Subcutaneous adipose tissue (tissue), 4 donors: ENCODE measurements around the gene RET. TPM values are rescaled to one million over a fixed set of nuclear protein-coding genes. Genes with fewer than 3 reads are reported as not detected.

Experiments used
- total RNA-seq, 4 donors: library from RNA; depleted of rRNA; stranded (reverse); fragments of >200 nt; gene quantifications; one replicate each; pipeline ENCODE4 v1.1.0, GENCODE V29; 2016
- TF ChIP-seq, protein P1 (sequence below): fragments of 450-650 bp; IDR thresholded peaks from one replicate; pipeline ENCODE4 v1.5.1; 2016; ENCODE audit warnings: low read depth, mild to moderate bottlenecking, control low read depth, antibody characterized with exemption, moderate library complexity

The RET gene
- total RNA-seq, 4 donors from 2014 or later, result 0.19 to 1.9 (median 0.49) TPM

DNA sequence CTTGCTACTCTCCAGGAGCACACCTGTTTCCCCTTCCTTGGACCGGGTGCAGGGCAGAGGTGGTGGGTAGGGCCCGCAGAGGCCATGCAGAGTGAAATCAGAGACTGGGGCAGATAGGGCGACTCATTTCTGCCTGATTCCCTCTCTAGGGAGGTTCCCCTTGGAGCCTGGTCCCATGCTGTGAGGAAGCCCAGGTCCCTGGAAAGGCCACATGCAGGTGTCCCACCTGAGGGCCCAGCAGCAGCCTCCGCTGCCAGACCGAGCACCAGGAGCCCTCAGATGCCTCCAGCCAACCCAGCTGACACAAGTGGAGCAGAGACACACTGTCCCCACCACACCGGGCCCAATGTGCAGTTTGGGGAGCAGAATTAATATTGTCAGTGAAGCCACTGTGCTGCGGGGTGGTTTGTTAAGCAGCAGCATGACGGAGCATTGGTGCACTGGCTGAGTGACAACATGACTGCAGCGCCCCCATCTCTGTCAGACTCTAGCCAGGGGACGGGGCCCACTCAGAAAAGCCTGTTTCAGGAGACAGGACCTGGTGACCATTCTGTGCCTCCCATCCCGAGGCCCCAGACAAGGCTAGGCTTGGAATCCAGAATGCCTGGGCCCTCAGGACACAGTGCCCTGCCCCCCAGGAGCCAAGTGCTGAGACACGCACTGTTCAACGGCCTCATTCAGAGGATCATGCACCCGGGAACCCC is 30.4 kb upstream of the RET start:
- TF ChIP-seq, protein P1, sequence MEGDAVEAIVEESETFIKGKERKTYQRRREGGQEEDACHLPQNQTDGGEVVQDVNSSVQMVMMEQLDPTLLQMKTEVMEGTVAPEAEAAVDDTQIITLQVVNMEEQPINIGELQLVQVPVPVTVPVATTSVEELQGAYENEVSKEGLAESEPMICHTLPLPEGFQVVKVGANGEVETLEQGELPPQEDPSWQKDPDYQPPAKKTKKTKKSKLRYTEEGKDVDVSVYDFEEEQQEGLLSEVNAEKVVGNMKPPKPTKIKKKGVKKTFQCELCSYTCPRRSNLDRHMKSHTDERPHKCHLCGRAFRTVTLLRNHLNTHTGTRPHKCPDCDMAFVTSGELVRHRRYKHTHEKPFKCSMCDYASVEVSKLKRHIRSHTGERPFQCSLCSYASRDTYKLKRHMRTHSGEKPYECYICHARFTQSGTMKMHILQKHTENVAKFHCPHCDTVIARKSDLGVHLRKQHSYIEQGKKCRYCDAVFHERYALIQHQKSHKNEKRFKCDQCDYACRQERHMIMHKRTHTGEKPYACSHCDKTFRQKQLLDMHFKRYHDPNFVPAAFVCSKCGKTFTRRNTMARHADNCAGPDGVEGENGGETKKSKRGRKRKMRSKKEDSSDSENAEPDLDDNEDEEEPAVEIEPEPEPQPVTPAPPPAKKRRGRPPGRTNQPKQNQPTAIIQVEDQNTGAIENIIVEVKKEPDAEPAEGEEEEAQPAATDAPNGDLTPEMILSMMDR, result no peak

DNA sequence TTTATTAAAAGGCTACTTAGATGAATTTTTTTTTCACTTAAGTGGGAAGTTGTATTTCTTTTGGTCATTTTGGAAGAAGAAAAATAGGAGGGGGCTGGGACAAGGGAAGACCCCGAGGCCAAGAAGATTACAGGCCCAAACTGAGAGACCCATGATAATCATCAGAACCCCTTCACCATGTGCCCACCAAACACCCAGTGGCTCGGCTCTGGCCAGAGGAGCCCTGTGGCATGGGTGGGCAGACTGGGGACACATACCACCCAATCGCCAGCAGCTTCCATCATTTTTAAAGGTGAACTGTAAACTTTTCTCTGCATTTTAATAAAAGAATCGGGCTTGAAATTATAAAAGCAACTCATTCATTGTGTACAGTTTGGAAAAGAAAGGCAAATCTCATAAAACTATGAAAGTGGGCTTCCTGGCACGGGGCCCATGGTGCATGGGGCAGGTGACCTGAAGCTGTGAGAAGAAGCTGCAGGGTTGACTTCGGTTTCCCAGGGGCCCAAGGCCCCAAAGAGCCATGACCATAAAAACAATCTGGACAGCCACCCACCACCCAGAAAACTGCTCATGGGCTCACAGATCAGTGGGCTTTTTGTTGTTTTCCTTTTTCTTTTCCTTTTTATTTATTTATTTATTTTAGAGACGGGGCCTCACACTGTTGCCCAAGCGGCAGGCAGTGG is 29.4 kb upstream of the RET start:
- TF ChIP-seq, protein P1, result no peak

DNA sequence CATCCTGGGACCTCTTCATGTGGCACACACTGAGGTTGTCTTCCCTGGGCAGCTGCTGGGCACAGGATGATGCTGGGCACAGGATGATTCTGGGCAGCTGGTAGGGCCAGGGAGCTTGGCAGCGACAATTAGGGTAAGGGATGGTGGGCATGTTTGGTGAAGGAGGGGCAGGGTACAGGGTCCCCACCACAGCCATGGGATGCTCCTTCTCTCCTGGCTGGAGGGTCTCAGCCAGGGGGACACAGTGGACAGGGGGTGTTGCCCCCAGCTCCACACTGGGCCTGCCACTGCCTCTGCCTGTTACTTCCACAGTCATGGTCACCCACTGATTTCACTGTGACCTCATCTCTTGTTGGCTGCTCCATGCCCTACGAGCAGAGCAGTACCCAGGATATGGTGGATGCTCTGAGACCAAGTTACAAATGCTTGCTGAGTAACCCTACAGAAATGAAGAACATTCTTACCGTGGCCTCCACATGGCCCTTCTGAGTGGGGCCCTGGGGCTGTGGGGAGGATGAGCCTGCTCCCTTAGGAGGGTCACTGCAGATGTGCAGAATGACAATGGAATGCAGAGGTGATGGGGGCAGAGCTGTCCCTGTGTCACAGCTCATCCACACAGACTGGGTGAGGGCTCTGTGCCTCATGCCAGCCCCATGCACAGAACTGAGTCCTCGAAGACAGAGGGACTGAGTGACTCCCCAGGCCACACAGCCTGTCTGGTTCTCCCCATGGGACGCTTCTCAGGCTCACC is 28.4 kb upstream of the RET start:
- TF ChIP-seq, protein P1, result no peak

DNA sequence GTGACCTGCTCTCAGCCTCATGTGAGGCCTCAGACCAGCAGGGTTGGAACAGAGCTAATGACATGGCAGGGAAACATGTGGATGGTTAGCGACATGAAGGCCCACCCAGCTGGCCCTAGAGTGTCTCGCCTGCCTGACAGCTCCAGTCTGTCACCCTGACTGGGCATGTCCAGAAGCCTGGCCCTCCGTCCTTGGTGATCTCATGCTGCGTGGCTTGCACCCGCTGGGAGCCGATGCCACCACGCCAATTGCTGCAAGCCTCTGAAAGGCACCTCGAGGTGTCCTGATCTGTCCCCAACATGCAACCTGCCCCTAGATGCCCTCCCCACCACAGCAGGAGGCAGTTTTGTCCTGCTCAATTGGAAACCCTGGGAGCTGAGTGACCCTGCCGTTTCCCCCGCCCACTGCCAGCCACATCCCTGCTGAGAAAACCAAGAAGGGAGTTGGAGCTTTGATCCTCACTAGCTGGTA is 27.8 kb upstream of the RET start:
- TF ChIP-seq, protein P1, result no peak

DNA sequence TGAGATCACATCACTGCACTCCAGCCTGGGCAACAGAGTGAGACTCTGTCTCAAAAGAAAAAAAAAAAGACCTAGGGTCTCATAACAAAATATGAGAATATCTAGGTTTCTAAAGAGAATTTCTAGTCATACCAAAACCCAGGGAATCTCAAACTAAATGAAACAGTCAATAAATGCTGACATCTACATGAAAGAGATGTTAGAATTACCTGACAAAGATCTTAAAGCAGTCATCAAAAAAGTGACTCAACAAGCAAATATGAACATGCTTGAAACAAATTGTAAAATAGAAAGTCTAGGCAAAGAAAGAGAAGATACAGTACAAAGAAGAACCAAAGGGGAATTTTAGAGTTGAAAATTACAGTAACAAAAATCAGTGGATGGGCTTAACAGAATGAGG is 26.9 kb upstream of the RET start:
- TF ChIP-seq, protein P1, result no peak

DNA sequence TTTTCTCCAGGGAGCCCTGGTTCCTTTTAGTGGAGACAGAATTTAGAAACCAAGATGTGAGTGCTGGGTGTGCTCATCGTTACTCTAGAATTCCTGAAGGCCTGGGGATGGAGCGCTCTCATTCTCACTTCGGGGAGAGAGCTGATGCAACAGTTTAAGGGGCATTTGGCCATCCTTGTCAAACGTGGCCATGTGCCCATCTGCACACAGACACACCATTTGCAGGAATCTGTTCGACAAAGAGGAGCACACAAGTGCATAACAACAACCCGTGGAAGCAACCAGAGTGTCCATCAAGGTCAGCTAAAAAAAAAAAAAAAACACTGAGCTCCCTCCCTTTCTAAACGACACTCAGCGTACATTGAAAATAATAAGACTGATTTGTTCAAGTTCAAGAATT is 23.0 kb upstream of the RET start:
- TF ChIP-seq, protein P1, result no peak

DNA sequence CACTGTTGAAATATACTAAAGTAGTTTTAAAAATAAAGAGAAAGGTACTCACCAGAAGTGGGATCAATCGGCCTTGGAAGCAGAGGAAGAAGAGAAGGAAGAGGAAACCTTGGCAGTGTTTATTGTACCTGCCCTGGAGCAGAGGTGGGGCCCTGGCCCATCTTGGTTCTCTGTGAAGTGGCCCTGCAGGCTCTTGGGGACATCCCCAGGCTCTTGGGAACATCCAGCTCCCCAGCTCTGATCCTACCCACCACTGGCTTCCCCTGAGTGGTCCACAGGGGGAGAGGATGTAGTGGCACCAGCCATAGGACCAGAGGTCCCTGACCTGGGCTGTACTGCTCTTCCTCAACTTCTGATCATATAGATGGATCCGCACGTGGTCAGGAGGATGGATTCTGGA is 22.3 kb upstream of the RET start:
- TF ChIP-seq, protein P1, result no peak
